ENCODE measurements around the gene IDH2.

The IDH2 gene

DNA sequence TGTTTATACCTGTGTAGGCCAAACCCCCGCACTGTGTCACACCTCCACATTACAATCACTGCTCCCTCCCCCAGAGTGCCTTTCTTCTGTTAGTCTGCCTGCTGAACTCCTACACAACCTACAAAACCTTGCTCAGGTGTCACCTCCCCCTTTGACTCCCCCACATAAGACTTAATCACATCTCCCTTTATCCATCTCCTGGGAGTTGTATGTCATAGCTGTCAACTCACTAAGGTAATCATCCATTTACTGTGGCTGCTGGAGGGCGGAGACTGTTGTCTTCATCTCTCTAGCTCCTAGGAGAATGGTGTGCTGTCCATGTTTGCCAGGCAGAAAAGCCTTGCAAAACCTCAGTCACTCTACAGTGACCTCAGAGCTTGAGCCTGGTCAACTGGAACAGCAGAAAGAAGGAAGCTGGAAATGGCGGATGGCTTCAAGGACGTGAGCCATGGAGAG, 57.3 kb downstream of the IDH2 start:
- 80 to 82% methylated on average over 4 of the region's 4 CpGs for WGBS, 2 experiments
- Histone ChIP-seq H3K36me3 (ENCODE audit: control insufficient read depth, insufficient read depth, low read length) (no peaks in the 10 kb centered on the region), H3K9me3 (ENCODE audit: control insufficient read depth, low read length) (no peaks in the 10 kb centered on the region), H3K4me1 (ENCODE audit: control insufficient read depth, insufficient read depth, low read length) (peaks cover 64% of the 10 kb centered on the region), H3K27me3 (ENCODE audit: control insufficient read depth, insufficient read depth, low read length, poor library complexity, severe bottlenecking) (no peaks in the 10 kb centered on the region), H3K27ac (ENCODE audit: insufficient read depth, low read depth, low read length, poor library complexity, severe bottlenecking) (no peak overlapping the region), H3K4me3 (ENCODE audit: insufficient read depth, low read depth, low read length) (no peak overlapping the region)

DNA sequence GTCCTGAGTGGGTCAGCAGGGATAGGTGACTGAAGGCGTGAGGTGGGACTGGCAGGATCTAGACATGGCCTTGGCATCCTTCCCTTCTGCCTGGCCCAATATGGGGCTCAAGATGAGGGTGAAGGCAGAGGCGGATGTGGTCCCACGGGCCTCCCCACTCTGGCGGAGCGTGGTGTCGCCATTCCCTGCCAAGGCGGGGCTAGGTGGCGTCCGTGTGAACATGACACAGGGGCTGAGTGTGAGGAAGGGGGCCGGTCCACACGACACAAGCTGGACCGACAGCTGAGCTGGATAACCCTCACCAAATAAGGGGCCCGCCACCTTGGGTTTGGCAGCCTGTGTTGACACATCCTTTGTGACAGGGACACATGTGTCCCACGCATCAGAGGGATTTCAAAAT, 58.1 kb downstream of the IDH2 start:
- H3K27me3 ChIP-seq (ENCODE audit: control insufficient read depth, insufficient read depth, low read length, poor library complexity, severe bottlenecking): no peaks in the 10 kb centered on the region
- no peaks in the 10 kb centered on the region for H3K36me3 ChIP-seq (ENCODE audit: control insufficient read depth, insufficient read depth, low read length)
- H3K27ac ChIP-seq (ENCODE audit: insufficient read depth, low read depth, low read length, poor library complexity, severe bottlenecking): peak overlapping the region; percentile 83
- H3K4me3 ChIP-seq (ENCODE audit: insufficient read depth, low read depth, low read length): no peak overlapping the region
- 91 to 92% methylated on average over 14 of the region's 14 CpGs for WGBS, 2 experiments
- peaks cover 58% of the 10 kb centered on the region for H3K4me1 ChIP-seq (ENCODE audit: control insufficient read depth, insufficient read depth, low read length)
- no peaks in the 10 kb centered on the region for H3K9me3 ChIP-seq (ENCODE audit: control insufficient read depth, low read length)

DNA sequence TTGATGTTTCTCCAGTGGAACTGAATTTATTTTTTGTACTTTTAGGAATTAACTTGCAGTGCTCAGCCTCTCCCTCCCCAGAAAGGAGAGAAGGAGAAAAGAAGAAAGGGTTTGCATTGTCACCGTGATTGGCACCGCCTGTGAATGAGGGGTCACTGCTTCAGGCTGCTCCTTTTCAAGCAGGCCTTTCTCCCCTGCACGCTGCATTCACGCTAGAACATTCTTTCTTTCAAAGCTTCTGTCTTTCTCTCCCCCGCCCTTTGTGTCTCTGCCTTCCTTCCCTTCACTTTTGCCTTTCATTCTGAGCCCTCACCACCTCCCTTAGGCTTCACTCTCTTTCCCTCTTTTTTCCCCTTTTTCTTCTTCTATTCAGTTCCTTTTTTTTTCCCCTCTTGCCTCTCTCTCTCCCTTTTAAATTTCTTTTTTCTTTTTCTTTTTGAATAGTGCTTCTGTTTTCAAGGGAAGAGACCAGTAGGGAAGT, 58.7 kb downstream of the IDH2 start:
- Histone ChIP-seq H3K27me3 (ENCODE audit: control insufficient read depth, insufficient read depth, low read length, poor library complexity, severe bottlenecking) (no peaks in the 10 kb centered on the region), H3K9me3 (ENCODE audit: control insufficient read depth, low read length) (no peaks in the 10 kb centered on the region), H3K4me1 (ENCODE audit: control insufficient read depth, insufficient read depth, low read length) (peaks cover 58% of the 10 kb centered on the region), H3K4me3 (ENCODE audit: insufficient read depth, low read depth, low read length) (no peak overlapping the region), H3K27ac (ENCODE audit: insufficient read depth, low read depth, low read length, poor library complexity, severe bottlenecking) (peak overlapping the region; percentile 83), H3K36me3 (ENCODE audit: control insufficient read depth, insufficient read depth, low read length) (no peaks in the 10 kb centered on the region)
- WGBS, 2 experiments: 11 to 19% methylated on average over 5 of the region's 5 CpGs

DNA sequence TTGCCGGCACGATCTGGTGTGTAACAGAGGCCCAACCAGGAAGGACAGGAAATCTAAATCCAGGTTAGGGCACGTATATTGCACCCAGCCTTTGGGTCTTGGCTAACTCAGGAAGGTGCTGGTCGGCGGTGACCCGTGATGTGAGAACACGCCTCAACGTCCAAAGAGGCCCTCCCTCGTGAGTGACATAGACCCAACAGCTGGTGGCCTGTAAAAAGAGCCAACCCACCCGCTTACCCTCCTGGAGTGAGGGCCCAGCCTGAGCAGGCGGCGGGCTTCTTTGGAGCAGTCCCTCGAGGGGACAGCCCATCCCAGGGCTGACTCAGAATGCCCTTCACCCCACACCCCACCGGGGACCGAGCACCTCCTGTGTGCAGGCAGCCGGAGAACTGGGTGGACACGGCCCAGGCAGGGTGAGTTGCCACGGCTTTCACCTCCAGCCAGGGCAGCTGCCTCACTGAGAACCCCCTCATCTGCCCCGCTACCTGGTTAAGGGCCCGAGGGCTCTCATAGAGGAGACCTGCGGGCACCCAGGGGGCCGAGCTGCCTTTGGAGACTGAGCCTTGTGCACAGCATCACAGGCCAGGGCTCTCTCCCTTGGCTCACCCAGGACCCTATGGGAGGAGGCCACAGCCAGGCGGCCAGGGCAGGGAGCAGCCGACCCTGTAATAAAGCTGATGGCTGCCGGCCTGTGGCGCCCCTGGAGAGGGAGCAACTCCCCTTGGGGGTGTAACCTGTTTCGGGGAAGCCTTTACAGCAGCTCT, 59.3 kb downstream of the IDH2 start:
- Histone ChIP-seq H3K27ac (ENCODE audit: insufficient read depth, low read depth, low read length, poor library complexity, severe bottlenecking) (peak overlapping the region; percentile 83), H3K4me1 (ENCODE audit: control insufficient read depth, insufficient read depth, low read length) (peaks cover 59% of the 10 kb centered on the region), H3K27me3 (ENCODE audit: control insufficient read depth, insufficient read depth, low read length, poor library complexity, severe bottlenecking) (no peaks in the 10 kb centered on the region), H3K9me3 (ENCODE audit: control insufficient read depth, low read length) (no peaks in the 10 kb centered on the region), H3K4me3 (ENCODE audit: insufficient read depth, low read depth, low read length) (no peak overlapping the region), H3K36me3 (ENCODE audit: control insufficient read depth, insufficient read depth, low read length) (no peaks in the 10 kb centered on the region)
- WGBS, 2 experiments: 80% methylated on average over 27 of the region's 27 CpGs

DNA sequence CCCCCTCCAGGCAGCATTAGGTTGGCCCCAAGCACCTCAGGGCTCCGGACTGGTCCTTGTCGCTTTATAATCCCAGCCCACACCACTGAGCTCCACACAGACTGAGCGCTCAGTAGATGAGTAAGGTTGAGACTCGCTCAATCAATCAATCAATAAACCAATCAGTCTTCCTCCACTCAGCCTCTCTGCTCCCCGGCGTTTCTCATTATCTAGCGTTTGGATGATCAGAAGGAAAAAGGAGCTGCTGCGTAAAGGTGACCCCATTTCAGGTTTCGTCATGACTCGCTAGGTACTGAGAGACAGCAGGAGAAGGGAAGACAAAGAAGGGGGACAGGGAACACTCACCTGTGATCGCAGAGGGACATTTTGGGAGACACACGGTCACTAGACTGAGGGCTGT, 59.9 kb downstream of the IDH2 start:
- H3K27ac ChIP-seq (ENCODE audit: insufficient read depth, low read depth, low read length, poor library complexity, severe bottlenecking): peak overlapping the region; percentile 83
- H3K9me3 ChIP-seq (ENCODE audit: control insufficient read depth, low read length): no peaks in the 10 kb centered on the region
- H3K4me1 ChIP-seq (ENCODE audit: control insufficient read depth, insufficient read depth, low read length): peaks cover 64% of the 10 kb centered on the region
- no peak overlapping the region for H3K4me3 ChIP-seq (ENCODE audit: insufficient read depth, low read depth, low read length)
- H3K36me3 ChIP-seq (ENCODE audit: control insufficient read depth, insufficient read depth, low read length): no peaks in the 10 kb centered on the region
- WGBS, 2 experiments: 89 to 91% methylated on average over 12 of the region's 12 CpGs
- H3K27me3 ChIP-seq (ENCODE audit: control insufficient read depth, insufficient read depth, low read length, poor library complexity, severe bottlenecking): no peaks in the 10 kb centered on the region

DNA sequence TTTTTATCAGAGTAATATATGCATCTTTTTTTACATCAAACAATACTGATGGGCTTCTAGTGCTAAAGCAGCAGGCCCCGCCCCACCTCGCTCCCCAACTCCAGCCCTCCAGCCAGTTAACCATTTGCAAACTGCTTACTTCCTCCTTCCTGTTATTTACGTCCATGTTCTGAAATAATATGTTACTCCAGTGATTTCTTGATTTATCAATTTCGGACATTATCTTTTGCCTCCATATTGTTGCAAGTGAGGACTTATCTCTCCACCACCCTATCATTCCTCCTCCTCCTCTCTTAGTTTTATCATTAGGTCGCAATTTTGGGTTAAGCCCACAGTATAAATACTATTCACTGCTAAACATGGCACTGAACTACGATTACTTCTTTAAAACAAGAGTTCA, 61.6 kb downstream of the IDH2 start:
- H3K4me1 ChIP-seq (ENCODE audit: control insufficient read depth, insufficient read depth, low read length): peaks cover 76% of the 10 kb centered on the region
- WGBS, 2 experiments: 85 to 88% methylated on average over 6 of the region's 6 CpGs
- H3K9me3 ChIP-seq (ENCODE audit: control insufficient read depth, low read length): no peaks in the 10 kb centered on the region
- no peak overlapping the region for H3K27ac ChIP-seq (ENCODE audit: insufficient read depth, low read depth, low read length, poor library complexity, severe bottlenecking)
- H3K4me3 ChIP-seq (ENCODE audit: insufficient read depth, low read depth, low read length): no peak overlapping the region
- H3K27me3 ChIP-seq (ENCODE audit: control insufficient read depth, insufficient read depth, low read length, poor library complexity, severe bottlenecking): no peaks in the 10 kb centered on the region
- H3K36me3 ChIP-seq (ENCODE audit: control insufficient read depth, insufficient read depth, low read length): no peaks in the 10 kb centered on the region

DNA sequence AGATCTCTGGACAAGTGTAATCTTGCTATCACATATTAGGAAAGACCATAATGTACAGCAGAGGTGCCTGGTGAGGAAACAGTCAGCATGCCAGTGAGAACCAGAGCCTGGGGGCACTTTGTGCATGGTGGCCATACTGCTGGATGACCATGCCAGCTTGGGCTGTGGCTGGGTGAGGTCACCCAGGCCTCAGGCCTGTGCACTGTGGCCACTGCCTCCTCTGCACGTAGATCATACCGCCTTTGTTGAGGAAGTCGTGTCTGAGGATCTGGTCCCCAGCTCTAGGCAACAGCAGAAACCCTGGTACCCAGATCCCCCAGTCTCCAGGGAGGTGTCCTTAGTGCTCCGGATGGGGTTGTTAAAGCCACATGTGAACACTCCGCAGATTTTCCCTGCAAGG, 62.3 kb downstream of the IDH2 start:
- no peak overlapping the region for H3K27ac ChIP-seq (ENCODE audit: insufficient read depth, low read depth, low read length, poor library complexity, severe bottlenecking)
- WGBS, 2 experiments: 90 to 92% methylated on average over 5 of the region's 5 CpGs
- H3K36me3 ChIP-seq (ENCODE audit: control insufficient read depth, insufficient read depth, low read length): no peaks in the 10 kb centered on the region
- H3K4me1 ChIP-seq (ENCODE audit: control insufficient read depth, insufficient read depth, low read length): peaks cover 78% of the 10 kb centered on the region
- H3K4me3 ChIP-seq (ENCODE audit: insufficient read depth, low read depth, low read length): no peak overlapping the region
- H3K9me3 ChIP-seq (ENCODE audit: control insufficient read depth, low read length): no peaks in the 10 kb centered on the region
- H3K27me3 ChIP-seq (ENCODE audit: control insufficient read depth, insufficient read depth, low read length, poor library complexity, severe bottlenecking): no peaks in the 10 kb centered on the region

DNA sequence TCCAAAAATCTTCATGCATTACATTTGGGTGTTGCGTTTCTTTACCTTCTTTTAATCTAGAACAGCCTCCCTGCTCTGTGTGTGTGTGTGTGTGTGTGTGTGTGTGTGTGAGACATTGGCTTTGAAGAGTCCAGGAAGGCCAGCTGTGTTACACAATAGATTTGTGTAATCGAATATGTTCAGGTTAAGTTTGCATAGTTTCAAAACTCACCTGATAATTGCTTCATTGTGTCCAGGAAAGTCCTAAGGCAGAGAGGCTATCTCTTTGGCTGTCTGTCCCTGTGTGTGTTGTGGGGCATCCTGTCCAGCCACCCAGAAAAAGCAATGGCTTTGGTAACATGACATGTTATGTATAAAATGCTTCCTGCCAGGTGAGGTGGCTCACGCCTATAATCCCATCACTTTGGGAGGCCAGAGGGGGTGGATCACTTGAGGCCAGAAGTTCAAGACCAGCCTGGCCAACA, 63.6 kb downstream of the IDH2 start:
- Histone ChIP-seq H3K36me3 (ENCODE audit: control insufficient read depth, insufficient read depth, low read length) (no peaks in the 10 kb centered on the region), H3K4me3 (ENCODE audit: insufficient read depth, low read depth, low read length) (no peak overlapping the region), H3K9me3 (ENCODE audit: control insufficient read depth, low read length) (no peaks in the 10 kb centered on the region), H3K27ac (ENCODE audit: insufficient read depth, low read depth, low read length, poor library complexity, severe bottlenecking) (no peak overlapping the region), H3K27me3 (ENCODE audit: control insufficient read depth, insufficient read depth, low read length, poor library complexity, severe bottlenecking) (no peaks in the 10 kb centered on the region), H3K4me1 (ENCODE audit: control insufficient read depth, insufficient read depth, low read length) (peaks cover 78% of the 10 kb centered on the region)
- 91 to 92% methylated on average over 3 of the region's 3 CpGs for WGBS, 2 experiments

DNA sequence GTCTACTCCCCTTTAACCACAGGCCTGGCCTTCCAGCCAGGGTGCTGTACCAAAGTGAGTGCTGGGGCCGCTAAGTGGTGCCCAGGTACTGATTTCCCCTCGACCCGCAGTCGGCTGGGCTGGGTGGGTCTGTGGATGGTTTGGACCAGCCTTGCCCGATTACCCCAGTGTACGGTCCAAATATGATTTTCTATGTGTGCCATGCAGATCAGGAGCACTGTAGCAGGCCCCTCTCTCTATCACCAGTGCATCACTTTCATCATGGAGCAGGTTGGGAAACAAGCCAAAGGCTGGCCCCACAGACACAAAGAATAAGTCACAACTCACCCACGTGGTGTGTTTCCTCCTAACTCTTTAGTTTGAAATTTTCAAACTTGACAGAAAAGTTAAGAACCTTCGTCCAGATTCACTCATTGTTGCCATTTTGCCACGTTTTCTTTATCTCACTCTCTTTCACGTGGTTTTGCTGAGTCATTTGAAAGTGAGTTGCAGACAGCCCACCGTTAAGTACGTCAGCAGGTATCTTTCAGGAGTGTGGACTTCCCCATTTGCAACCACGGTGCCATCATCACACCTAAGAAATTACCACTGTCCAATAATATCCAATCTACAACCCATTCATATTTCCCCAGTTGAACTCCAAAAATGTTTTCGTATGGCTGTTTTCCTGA, 64.2 kb downstream of the IDH2 start:
- H3K4me3 ChIP-seq (ENCODE audit: insufficient read depth, low read depth, low read length): no peak overlapping the region
- no peaks in the 10 kb centered on the region for H3K27me3 ChIP-seq (ENCODE audit: control insufficient read depth, insufficient read depth, low read length, poor library complexity, severe bottlenecking)
- no peaks in the 10 kb centered on the region for H3K9me3 ChIP-seq (ENCODE audit: control insufficient read depth, low read length)
- no peak overlapping the region for H3K27ac ChIP-seq (ENCODE audit: insufficient read depth, low read depth, low read length, poor library complexity, severe bottlenecking)
- H3K4me1 ChIP-seq (ENCODE audit: control insufficient read depth, insufficient read depth, low read length): peaks cover 77% of the 10 kb centered on the region
- 87 to 90% methylated on average over 14 of the region's 14 CpGs for WGBS, 2 experiments
- H3K36me3 ChIP-seq (ENCODE audit: control insufficient read depth, insufficient read depth, low read length): no peaks in the 10 kb centered on the region

DNA sequence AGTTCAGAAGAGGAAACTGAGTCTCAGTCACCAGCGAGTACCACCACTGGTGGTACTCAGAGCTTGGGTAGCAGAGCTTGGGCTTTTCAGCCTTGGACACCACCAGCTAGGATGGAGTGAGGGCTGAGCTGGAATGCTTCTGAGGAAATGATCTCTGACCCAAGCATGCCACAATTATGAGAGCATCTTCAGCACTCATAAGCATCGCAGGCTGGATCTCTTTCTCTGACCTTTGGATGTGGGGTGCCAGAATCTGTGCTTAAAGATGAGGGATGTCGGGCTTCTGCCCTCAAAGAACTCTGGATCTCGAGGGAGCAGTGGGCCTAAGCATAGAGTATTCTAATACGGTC, 64.8 kb downstream of the IDH2 start:
- Histone ChIP-seq H3K4me1 (ENCODE audit: control insufficient read depth, insufficient read depth, low read length) (peaks cover 71% of the 10 kb centered on the region), H3K36me3 (ENCODE audit: control insufficient read depth, insufficient read depth, low read length) (no peaks in the 10 kb centered on the region), H3K9me3 (ENCODE audit: control insufficient read depth, low read length) (no peaks in the 10 kb centered on the region), H3K27ac (ENCODE audit: insufficient read depth, low read depth, low read length, poor library complexity, severe bottlenecking) (no peak overlapping the region), H3K27me3 (ENCODE audit: control insufficient read depth, insufficient read depth, low read length, poor library complexity, severe bottlenecking) (no peaks in the 10 kb centered on the region), H3K4me3 (ENCODE audit: insufficient read depth, low read depth, low read length) (no peak overlapping the region)
- 93 to 95% methylated on average over 5 of the region's 5 CpGs for WGBS, 2 experiments
